Fibroblast of lung (primary cell): ENCODE measurements around the gene DENND1A.

Experiments
- EZH2 ChIP-seq: IDR thresholded peaks from 2 replicates; pipeline ENCODE4 v1.5.1; 2012; ENCODE audit warnings: low read length, control low read depth, mild to moderate bottlenecking; ENCODE audit errors: missing control alignments
- TF ChIP-seq, protein P1 (sequence below), 2 donors: IDR thresholded peaks in 1 of 2; conservative IDR thresholded peaks in 1 of 2; 1 replicate in 1 of 2; 2 replicates in 1 of 2; pipeline ENCODE4 v1.5.1; 2011 to 2012; ENCODE audit warnings: low read length in 2 of 2, control low read depth in 1 of 2, inconsistent platforms in 1 of 2, low read depth in 1 of 2, mild to moderate bottlenecking in 1 of 2

DNA sequence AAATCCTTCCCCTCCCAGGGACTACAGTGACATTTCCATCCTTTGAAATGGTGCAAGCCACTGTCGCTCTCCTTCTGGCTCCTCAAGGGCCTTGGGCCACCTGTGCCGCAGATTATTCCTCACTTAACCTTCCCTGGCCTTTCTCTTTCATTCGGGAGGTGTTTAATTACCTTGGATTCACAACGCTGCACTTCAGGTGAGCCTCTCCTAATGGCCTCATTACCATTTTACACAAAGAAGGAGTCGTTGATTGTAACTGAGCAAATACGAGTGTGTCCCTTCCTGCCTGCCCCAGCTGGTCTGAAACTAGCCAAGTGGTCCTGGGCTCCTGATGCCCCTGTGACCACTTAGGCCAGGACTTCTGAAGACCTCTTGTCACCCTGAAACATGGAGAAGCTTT lies 368.9 kb downstream of the DENND1A start:
- no peak for TF ChIP-seq EZH2
- TF ChIP-seq, protein P1, sequence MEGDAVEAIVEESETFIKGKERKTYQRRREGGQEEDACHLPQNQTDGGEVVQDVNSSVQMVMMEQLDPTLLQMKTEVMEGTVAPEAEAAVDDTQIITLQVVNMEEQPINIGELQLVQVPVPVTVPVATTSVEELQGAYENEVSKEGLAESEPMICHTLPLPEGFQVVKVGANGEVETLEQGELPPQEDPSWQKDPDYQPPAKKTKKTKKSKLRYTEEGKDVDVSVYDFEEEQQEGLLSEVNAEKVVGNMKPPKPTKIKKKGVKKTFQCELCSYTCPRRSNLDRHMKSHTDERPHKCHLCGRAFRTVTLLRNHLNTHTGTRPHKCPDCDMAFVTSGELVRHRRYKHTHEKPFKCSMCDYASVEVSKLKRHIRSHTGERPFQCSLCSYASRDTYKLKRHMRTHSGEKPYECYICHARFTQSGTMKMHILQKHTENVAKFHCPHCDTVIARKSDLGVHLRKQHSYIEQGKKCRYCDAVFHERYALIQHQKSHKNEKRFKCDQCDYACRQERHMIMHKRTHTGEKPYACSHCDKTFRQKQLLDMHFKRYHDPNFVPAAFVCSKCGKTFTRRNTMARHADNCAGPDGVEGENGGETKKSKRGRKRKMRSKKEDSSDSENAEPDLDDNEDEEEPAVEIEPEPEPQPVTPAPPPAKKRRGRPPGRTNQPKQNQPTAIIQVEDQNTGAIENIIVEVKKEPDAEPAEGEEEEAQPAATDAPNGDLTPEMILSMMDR (conservative IDR thresholded peaks at IDR 0.05 in 1 of 2, IDR thresholded peaks at IDR 0.05 in 1 of 2; ENCODE audit: low read depth in 1 of 2, low read length in 2 of 2): no peak
